Muscle of arm (tissue), 12 donors: ENCODE data around the gene PDE11A. TPM values are rescaled to one million over a fixed set of nuclear protein-coding genes. Genes with fewer than 3 reads are reported as not detected.

Experiments used
- DNase-seq: peaks from one replicate; pipeline ENCODE4 v3.0.0-alpha.2; 2013
- polyA plus RNA-seq, 12 donors: library from polyadenylated mRNA; unstranded; fragments of 120-200 nt; gene quantifications; one replicate each; pipeline ENCODE4 v1.2.1, GENCODE V29; 2013; ENCODE audit not compliant: insufficient read length in 12 of 12

The PDE11A gene
- polyA plus RNA-seq, 12 donors, result 0.33 to 2.0 (median 0.78) TPM; not detected in 2

DNA sequence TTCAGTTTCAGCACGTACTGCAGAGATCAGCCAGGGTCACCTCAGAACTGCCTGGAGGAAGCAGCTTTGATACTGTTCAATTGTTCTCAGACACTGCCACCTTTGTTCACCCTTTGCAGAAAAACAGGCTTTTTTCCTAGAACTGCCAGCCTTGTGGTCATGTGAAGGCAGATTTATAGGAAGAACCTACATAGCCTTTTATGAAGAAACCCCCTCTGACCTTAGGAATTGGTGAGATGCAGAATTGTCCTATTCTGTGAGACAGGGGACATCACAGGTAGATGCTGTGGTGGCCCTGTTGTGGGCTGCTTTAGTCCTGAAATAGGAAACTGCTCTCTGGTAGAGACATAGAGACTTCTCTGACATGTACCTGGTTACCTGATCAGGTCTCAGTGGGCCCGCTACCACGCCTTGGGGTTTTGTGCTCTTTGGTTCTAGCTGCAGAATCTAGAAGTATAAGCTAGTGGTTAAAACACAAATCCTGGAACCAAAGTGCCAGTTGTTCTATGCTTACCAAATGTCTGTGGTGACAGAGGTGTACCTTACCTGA is 473.4 kb downstream of the PDE11A start:
- DNase-seq, result no peak

DNA sequence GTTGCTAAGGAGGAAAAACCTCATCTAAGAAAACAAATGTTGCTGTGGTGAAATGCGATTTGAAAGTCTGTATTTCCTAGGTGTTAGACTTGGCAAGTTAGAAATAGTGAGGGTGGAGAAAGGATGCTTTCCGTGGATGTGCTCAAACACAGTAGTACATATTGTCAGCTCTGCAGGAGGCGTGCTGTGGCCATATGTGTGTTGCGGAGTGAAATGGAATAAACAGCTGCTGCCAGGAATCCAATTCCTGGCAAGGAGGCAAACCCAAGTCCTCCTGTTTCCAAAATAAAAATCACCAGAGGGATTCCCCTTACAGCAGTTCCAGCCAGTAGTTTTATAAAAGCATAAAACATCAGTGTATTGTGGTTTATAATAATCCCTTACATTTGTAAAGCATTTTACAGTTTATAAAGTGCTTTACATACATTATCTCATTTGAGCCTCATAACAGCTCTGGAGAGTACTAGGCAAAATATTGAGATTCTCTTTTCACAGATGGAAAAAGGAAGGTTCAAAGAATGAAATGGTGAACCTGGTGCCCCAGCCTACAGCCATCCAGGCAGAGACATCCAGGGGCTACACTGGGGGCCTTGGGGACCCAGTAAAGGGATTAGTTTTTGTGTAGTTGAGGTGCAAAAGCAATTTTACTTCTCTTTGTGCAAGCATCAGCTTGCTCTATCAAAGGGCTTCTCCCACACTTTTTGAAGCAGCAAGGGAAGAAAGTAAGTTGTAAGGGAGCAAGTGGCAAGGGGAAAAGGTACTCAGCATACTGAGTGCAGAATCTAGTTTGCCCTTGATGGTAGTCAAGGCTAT is 474.0 kb downstream of the PDE11A start:
- peak; percentile 98 for DNase-seq

DNA sequence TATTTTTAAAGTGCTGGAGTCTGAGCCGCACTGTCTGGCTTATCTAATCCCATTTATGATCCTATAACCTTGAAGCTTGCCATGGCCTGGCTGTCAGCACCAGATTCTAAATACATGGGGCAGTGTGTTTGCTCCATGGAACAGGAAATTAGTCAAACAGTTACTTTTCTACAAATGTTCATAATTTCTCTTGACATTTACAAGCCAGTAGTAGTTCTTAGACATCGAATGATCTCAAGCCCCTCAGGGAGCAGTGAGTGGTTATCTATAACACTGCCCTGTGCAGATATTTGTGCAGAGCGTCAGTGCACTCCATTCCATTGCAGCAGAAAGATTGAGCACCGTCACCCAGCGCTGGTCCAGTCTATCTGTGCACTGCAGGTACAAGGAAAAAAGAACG is 474.8 kb downstream of the PDE11A start:
- no peak for DNase-seq

DNA sequence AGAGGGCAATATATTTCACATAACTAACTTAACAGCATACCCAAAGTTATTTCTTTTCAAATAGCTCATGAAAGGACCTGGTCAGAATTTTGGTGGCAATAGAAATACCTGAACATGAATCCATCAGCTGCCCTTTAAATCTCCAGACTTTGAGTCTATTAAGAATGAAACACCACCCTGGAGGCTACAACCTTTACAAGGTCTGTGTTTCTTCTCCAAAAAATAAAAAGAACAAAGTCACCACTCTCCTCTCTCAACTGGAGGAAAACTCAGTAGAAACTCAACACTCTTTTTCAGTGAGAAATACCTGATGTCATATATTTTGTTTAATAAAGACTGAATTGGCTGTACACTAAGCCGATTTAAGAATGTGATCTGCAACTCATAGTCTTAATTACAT is 475.7 kb downstream of the PDE11A start:
- DNase-seq, result no peak

DNA sequence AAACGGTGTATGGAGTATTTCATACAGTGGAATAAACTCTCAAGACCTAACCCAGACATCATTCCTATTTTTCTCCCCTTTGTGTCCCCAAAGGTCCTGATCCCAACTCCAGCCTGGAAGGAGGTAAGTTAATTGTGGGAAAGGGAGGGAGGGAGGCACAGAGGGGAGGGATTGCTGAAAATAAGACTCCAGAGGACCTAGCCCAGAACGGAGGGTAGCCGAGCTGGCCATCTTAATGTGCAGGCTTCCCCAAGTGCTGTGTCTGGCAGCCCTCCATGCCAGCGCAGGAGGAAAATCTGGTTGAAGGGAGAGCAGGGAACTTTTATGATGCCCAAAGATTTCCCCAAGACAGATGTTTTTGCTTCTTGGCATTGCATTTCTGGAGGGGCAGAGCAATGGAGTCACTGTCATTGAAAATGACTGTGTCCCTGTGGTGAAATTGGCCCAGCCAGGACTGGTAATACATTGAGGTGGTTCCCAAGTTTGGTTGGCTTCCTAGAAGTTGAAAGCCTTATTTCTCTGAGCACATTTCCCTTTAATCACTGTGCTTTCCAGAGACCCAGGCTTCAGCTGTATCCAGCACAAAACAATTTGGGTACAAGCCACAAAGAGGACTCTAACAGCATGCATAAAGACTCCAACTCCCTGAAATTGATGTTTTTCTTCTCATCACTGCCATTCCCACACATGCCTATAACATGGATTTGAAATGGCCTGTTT is 477.3 kb downstream of the PDE11A start:
- no peak for DNase-seq

DNA sequence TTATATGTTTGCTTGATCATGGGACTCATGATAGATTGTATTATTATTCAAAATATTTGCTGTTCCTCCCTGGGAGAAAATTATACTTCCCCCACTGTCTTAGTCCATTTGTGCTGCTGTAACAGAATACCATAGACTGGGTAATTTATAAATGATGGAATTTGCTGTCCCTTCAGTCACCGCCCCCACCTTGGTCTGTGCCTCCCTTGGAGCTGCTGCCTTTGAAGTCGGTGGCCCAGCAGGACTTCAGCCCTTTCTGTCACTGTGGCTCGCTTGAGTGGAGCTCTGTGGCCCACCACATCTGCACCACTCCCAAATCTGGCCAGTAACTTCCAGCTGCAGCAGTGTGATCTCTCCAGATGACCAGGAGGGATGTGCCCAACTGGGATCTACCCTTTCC is 479.2 kb downstream of the PDE11A start:
- DNase-seq, result no peak

DNA sequence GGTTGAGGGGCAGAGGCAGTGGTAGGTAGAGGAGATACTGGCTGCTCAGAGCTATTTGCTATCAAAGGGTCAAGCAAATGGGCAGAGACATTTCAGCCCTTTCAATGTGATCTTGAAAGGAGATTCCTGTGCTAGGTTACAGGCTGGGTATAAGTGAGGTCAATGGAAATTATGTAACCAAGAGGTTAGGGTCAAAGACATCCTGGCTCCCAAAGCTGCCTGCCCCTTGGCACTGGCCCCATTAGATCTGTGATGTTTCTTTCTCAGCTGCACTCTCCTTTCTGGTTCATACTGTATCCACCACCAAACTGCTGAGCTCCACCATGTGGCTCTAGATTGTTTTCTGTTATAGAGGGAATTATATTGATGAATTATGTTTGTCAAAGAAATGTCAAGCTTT is 479.6 kb downstream of the PDE11A start:
- DNase-seq, result no peak

DNA sequence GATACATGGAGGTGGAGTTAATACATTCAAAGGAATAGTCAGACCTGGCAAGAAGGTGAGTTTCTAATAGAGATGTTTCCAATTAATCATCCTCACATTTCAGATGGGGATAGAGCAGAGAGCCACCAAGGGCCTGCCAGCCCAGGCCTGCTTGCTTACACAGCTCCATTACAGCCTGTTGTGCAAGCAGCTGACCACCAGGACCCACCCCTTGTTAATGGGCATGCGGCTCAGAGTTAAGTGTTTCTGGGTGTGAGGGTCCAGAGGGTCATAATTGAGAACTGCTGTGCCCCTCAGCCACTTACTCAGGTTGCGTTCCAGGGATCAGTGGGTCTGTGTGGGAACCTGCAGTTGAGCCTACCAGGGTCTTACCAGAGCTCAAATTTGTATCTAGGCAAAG is 480.2 kb downstream of the PDE11A start:
- no peak for DNase-seq

DNA sequence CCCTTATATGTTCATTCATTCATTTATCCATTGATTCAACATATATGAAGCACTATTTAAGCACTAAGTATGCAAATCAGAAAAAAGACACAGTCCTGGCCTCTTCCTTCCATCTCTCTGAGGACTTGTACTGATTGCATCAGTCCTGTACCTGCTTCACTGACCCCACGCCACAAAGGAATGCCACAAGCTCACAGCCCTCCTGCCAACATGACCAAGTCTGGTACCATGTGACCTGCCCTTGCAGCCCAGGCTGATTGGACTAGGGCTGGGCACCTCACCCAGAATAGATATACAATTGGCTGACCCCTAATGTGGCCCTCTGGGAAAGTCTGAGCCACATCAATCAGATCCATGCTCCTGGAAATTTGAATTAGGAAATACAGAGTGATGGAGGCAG is 483.4 kb downstream of the PDE11A start:
- no peak for DNase-seq

DNA sequence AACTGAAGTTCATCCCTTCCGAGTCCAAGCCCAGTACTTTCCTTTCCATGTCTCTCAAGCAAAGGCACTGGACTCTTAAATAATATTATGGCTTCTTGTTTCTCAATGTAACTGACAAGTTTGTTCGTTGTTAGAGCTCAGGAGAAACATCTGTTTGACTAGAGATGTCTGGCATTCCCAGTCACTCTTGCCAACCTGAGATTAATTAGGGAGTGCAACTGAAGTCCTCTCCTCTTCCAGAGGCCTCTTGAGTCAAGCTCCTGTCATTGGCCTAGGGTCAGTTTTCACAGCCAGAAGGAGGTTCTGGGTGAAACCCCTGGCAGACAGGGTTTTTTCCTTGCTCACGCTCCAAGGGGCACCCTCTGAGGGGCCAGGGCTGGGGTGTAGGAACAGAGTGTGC is 483.9 kb downstream of the PDE11A start:
- no peak for DNase-seq

DNA sequence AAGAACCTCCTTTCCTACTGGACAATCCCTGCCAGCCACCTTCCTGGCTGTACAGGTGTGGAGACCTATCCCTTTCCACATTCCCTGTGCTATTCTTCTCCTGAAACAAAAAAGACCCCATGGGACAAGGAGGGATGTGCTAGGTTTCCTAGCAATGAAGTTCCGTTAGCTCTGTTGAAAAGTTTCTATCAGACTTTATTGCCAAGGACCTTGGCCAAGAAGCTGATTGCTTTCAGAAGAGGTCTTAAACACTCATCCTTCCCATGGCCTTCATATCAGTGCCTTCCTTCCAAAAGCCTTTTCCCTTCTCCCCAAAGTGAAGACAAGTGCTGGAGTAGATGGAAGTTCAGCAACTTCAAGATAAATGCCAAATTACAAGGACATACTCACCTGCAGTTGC is 485.2 kb downstream of the PDE11A start:
- DNase-seq, result no peak

DNA sequence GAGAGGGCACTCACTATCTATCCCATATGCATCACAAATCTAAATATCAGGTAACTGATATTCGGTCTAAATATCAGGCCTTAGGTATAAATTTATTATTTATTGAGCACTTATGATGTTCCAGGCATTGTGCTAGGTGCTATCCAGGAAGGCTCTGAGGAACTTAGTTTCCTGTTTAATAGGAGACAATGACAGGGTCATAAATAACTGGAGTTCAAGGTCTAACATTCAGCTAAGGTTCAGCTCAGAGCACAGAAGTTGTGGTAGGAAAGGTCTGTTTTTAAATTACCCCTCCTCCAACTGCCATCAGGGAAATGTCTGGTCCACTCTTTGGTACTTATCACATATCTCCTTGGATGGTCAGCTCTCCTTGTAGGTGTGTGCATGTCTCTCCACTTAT is 486.4 kb downstream of the PDE11A start:
- no peak for DNase-seq

DNA sequence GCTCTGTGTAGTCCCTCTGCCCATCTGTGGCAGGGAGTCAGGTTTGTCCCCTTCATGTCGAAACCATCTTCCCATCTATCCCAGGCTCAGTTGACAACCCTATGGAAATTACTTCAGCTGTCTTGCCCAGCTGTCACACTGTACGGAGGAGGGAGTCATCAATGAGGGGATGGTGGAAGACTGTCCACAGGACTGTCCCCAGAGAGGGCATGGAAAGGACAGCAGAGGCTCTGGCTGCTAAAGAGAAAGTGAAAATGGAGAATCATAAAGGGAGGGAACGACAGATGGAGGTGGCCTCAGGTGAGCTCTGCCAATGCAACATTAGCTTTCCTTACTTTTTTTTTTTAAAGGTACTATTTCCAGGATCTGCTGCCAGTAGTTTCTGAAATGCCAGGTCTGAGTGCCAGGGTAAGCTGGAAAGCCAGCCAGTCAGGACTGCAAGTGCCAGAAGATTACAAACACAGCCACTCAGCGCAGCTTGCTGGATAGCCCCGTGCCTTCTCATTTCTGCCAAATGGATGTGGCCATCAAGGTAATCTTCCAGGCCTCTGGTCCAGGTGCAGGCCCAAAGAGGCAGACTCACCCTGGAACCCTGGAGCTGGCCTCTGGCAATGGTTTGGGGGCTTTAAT is 487.2 kb downstream of the PDE11A start:
- DNase-seq, result no peak

DNA sequence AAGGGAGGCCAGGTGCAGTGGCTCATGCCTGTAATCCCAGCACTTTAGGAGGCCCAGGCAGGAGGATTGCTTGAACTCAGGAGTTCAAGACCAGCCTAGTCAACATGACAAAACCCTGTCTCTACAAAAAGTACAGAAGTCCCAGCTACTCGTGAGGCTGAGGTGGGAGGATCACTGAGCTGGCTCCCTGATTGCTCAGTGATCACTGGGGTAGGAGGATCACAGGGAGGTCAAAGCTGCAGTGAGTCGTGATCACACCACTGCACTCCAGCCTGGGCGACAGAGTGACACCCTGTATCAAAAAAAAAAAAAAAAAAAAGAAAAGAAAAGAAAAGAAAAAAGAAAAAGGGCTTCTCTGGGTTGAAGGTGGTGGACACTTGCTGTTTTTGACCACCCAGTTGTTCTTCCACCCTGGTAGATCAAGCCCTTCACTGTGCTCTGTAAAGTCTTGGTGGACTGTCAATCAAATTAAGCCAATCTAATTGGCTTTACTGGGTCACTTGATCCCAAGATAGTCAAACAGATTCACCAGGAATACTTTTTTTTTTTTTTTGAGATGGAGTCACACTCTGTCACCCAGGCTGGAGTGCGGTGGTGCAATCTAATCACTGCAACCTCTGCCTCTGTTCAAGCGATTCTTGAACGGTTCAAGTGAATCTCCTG is 488.4 kb downstream of the PDE11A start:
- DNase-seq, result no peak

DNA sequence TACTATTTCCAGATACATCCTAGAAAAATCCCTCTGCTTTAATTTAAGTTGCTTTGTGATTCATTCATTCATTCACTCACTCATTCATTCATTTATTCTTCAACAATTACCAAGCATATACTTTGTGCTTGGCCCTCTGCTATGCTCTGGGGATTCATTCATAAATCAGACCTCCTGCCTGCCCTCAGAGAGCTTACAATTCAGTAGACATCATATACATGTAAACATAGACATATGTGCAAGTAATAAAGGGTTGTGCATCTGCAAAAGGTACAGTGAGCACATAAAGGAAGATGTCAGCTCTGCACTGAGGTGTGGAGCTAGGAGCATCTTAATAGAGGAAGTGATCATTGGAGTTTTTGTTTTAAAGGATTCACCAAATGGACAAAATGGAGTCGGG is 490.6 kb downstream of the PDE11A start:
- no peak for DNase-seq

DNA sequence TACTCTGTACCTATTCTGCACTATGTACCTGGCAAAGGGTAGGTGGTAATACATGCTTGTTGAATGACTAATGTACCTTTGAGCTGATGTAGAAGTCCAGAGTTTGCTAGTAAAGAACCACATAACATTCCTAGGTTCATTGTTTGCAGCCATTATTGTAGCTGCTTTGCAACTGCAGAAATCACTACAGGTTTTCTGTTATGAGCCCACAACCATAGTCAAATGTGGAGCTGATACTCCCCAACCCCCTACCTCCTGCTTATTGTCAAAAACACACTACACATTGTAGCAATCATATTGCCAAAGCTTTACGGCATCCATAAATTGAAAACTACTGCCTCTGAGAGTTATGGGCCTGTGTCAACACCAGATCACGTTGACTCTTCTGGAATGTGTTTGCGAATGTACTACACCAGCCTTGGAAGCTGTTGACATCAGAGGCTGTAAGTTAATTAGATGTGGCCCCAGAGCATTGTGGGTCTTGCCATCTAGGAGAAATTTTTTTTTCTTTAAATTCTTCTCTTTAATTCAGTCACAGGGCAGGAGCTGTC is 493.0 kb downstream of the PDE11A start:
- DNase-seq, result no peak

DNA sequence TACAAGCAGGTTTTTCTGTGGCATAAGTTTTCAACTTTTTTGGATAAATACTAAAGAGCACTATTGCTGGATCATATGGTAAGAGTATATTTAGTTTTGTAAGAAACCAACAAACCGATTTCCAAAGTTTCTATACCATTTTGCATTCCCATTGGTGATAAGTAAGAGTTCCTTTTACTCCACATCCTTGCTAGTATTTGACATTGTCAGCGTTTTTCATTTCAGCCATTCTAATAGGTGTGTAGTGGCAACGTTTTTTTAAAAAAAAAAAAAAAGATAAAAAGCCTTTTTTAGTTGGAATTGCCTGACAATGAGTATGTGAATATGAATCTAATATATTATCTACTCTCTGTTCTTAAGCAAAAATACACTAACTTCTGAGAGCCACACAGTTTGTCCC is 494.1 kb downstream of the PDE11A start:
- DNase-seq, result no peak

DNA sequence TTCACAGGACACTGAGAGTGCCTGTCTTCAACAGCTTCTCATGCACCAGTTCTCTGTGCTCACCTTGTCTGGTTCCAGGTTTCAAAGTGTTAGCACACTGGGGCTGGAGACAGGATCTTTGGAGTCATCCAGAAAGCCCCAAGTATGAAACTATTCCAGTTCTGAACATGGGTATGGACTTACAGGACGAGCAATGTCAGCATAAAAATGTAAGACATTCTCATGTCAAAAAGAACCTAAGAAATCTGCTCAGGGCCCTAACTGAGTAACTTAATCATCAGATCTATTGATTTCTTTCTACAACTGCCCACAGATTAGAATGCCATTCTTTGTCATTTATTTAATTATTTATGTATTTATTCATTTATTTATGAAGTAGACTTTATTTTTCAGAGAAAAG is 495.5 kb downstream of the PDE11A start:
- DNase-seq, result no peak

DNA sequence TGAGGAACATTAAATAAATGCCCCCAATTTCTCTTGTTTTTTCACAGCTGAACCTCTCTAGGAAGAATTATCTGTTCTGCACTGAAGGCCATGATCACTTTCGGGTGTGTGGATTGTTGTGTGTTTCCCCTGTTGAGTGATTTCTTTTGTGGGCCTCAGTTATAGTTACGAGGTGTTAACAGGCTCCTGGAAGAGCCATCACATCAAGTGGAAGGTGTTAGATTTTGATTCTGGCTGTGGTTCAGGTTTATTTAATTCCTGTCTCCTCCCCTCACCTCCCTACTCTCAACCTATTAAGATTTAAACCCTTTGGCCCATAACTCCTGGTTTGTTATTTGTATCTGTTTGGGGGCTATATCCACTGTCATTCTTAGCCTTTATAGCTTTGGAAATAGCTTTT is 497.2 kb downstream of the PDE11A start:
- no peak for DNase-seq

DNA sequence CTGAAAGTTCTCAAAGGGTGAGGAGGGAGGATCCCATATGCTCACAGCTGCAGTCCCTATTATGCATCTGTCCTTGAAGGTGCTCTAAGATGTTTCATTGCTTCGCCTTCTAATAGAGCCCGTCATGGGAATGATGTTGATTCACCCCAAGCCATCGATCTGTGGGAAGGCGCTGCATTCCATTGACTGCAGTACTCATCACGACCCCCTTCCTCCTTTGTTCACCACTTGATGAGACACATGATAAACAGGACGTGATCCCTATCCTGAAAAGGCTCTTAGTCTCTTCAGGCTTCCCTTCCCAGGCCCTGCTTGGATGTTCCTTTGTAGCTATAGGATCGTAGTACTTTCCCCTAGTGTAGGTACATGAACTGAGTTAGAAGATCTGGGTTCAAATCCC is 498.2 kb downstream of the PDE11A start:
- no peak for DNase-seq
